Effector memory CD8-positive, alpha-beta T cell (primary cell): ENCODE data around the gene SDK1.
"Not testable (repeated sequence)": the region's sequence is repeated elsewhere in the genome, so short reads cannot be mapped to it uniquely, and the experiment has no call there.

Source experiments
- ATAC-seq: fragments of 150-1000 bp; cut with Tn5 transposase; replicated peaks from 2 replicates; pipeline ENCODE4 v1.10.0; 2021; ENCODE audit warnings: mild to moderate bottlenecking, moderate library complexity
- DNase-seq, 3 experiments: peaks; one replicate each; pipeline ENCODE4 v3.0.0; 2021
- H3K27ac Mint-ChIP-seq, 2 donors: one replicate each; pipeline ENCODE4 v1.8.0; 2022; ENCODE audit warnings: mild to moderate bottlenecking in 2 of 2, mixed read lengths in 2 of 2, moderate library complexity in 2 of 2
- H3K27me3 Mint-ChIP-seq, 2 donors: one replicate each; pipeline ENCODE4 v1.8.0; 2022; ENCODE audit warnings: mixed read lengths in 2 of 2
- H3K36me3 Mint-ChIP-seq: one replicate; pipeline ENCODE4 v1.8.0; 2022; ENCODE audit warnings: mild to moderate bottlenecking, moderate library complexity, mixed read lengths; ENCODE audit not compliant: insufficient read depth
- H3K4me1 Mint-ChIP-seq, 2 donors: one replicate each; pipeline ENCODE4 v1.8.0; 2022; ENCODE audit warnings: low read depth in 2 of 2, mixed read lengths in 2 of 2
- H3K4me3 Mint-ChIP-seq, 2 donors: one replicate each; pipeline ENCODE4 v1.8.0; 2022; ENCODE audit warnings: mild to moderate bottlenecking in 2 of 2, mixed read lengths in 2 of 2, moderate library complexity in 2 of 2
- H3K9me3 Mint-ChIP-seq, 2 donors: one replicate each; pipeline ENCODE4 v1.8.0; 2022; ENCODE audit warnings: mixed read lengths in 2 of 2

The SDK1 gene

DNA sequence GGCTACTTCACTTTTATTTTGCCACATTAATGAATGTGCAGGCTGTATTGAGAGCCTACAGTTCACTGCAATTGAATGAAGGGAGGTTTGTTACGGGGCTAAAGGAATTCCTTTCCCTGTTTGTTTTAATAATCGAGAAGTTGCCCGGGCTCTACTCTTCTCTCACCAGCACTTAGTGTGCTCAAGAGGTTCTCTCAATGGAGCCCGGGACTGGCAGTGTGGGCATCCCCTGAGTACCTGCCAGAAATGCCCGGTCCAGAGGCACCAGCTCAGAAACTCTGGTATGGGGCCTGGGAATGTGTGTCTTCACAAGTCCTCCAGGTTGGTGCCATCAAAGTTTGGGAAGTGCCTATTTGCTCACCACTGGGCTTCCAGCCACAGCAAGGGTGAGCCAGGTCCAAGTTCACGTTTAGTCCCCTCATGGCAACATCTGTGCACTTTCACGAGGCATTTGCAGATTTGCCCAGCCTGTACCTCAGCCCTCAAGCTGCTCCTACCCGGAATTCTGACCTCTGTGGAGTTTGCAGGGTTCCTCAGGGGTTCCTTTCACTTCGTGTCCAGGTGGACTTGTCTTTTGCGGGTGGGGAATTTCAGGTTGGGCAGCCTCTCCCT is 622.4 kb downstream of the SDK1 start:
- no peak overlapping the region for H3K27ac Mint-ChIP-seq
- no peaks in the 10 kb centered on the region for H3K9me3 Mint-ChIP-seq
- ATAC-seq (no peak), DNase-seq (no peak)
- H3K36me3 Mint-ChIP-seq = no peaks in the 10 kb centered on the region
- H3K4me3 Mint-ChIP-seq = no peak overlapping the region
- peaks cover 0 to 3% of the 10 kb centered on the region in 2 donors for H3K4me1 Mint-ChIP-seq
- peaks cover 40 to 59% of the 10 kb centered on the region in 2 donors for H3K27me3 Mint-ChIP-seq

DNA sequence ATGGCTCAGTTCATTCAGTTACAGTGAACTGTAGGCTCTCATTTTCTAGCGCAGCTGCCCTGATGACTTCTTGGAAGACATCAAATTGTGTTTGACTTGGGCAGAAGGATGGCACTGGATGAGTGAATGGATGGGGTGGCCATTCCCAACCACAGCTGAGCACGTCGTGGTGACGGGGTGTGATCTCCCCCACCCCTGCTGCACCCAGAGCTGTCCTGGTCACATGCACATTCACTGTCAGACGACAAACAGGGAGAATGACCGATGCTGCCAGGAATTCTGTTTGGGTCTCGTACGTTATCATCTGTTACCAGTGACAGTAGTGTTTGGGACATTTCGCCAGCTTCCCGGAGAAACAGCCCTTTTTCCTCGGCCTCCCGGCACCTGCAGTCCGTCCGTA is 623.2 kb downstream of the SDK1 start:
- Mint-ChIP-seq H3K27me3 (peaks cover 49 to 64% of the 10 kb centered on the region in 2 donors), H3K27ac (no peak overlapping the region), H3K4me3 (no peak overlapping the region), H3K4me1 (no peaks in the 10 kb centered on the region), H3K36me3 (no peaks in the 10 kb centered on the region), H3K9me3 (no peaks in the 10 kb centered on the region)
- ATAC-seq (no peak), DNase-seq (no peak)

DNA sequence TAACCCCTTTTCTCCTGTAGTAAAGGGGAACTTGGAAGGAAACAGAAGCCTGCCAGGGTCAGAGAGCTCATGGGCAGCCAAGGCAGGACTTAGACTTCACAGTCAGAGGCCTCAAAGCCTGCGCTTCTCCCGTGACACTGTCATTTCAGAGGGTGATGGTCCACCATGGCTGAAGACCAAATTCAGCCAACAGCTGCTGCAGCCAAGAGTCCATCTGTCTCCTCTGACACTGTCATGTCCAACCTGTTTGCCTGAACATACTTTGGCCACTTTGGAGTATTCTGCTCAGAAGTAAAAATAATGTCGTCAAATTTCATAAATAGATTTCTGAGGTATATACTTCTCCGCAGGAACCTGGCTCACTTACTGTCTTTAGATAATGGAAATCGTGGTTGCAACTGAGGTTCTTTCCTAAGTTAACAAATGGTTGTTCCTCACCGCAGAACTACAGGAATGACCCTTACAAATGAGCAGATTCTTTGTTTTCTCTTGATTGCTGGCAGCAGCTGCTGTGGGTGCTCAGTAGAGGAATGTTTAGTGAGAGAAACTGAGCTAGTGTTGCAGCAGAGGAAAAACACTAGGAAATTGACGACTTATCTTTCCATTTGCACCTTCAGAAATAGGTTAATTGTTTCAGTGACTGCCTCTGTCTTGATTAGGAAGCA is 626.5 kb downstream of the SDK1 start:
- ATAC-seq (no peak), DNase-seq (no peak)
- Mint-ChIP-seq H3K36me3 (peaks cover 2% of the 10 kb centered on the region), H3K9me3 (no peaks in the 10 kb centered on the region), H3K27ac (no peak overlapping the region), H3K4me1 (no peaks in the 10 kb centered on the region), H3K27me3 (peaks cover 51 to 59% of the 10 kb centered on the region in 2 donors), H3K4me3 (no peak overlapping the region)

DNA sequence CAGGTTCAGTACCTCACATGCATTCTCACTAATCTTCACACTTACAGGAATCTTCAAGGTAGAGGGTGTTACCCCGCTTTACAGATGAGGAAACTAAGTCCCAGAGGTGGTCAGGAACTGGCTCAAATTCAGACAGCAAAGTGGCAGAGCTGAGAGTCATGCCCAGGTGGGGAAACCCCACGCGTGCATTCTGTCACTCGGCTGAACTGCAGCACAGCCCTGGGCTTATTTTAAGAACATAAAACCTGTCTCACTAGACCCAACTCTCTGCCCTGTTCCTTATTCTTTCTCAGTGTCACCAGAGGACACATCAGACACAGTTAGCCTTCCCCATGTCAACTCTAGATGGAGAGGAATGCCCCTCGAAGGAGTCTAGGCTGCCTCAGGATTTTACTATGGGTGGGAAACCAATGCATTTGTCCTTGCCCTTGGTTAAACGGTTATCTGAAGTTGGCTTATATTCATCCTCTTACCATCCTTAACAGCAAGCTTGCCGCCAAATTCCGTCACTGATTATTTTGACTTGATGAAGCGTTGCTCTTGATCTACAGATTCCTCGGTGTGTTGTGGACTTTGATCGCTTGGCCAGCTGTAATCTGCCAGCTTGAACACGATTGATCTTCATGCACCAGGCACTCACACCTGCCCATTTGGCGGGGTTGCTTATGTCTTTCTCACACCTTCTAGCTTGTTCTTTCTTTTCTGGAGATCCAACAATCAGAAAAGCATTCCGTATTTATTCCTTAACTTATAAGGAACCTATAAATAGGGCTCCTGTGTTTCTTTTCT is 627.9 kb downstream of the SDK1 start:
- Mint-ChIP-seq H3K9me3 (no peaks in the 10 kb centered on the region), H3K36me3 (peaks cover 2% of the 10 kb centered on the region), H3K4me3 (no peak overlapping the region), H3K4me1 (no peaks in the 10 kb centered on the region), H3K27ac (no peak overlapping the region), H3K27me3 (peaks cover 49 to 55% of the 10 kb centered on the region in 2 donors)
- no peak for DNase-seq
- no peak for ATAC-seq

DNA sequence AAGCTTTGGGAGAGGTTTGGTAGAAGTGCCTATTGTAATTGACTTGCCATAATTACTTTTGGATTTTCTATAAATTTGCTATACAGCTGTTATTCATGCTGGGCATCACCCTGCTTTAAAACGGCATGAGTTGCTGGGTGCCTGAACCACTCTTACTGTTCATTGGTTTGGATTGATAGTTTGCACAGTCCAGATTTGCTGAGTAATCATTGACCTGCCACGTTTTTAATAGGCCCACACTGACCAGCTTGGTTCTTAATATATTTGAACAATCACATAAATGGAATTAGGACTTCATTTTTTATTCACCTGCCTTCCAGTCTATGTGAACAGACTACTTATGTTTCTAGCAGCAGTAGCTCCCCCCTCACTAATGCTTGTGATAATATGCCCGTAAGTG is 630.8 kb downstream of the SDK1 start:
- H3K27ac Mint-ChIP-seq = no peak overlapping the region
- no peak for ATAC-seq

DNA sequence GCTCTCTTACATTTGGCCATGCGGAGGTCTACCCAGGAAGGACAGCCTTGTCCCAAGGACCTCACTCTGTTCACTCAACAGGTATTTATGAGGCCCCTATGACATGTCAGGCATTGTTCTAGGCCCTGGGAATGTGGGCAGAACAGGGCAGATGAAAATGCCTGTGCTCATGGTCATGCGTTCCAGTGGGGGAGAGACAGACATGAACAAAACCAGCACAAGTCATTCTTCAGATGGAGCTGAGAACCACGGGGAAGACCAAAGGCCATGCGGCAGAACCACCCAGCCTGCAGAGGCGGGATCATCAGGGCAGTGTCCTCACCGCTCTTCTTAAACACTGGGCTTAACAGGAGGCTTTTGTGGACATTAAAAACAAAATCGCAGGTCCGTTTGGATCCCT is 636.1 kb downstream of the SDK1 start:
- ATAC-seq (no peak), DNase-seq (no peak)
- peaks cover 43 to 71% of the 10 kb centered on the region in 2 donors for H3K27me3 Mint-ChIP-seq
- H3K36me3 Mint-ChIP-seq = no peaks in the 10 kb centered on the region
- no peak overlapping the region for H3K27ac Mint-ChIP-seq
- H3K9me3 Mint-ChIP-seq = no peaks in the 10 kb centered on the region
- H3K4me1 Mint-ChIP-seq = no peaks in the 10 kb centered on the region
- H3K4me3 Mint-ChIP-seq = no peak overlapping the region

More for the DNA sequence above, 630.8 kb downstream of the SDK1 start:
- peaks cover 53 to 64% of the 10 kb centered on the region in 2 donors for H3K27me3 Mint-ChIP-seq
- H3K4me3 Mint-ChIP-seq = no peak overlapping the region
- H3K36me3 Mint-ChIP-seq = peaks cover 2% of the 10 kb centered on the region
- H3K4me1 Mint-ChIP-seq = no peaks in the 10 kb centered on the region
- no peak for DNase-seq
- no peaks in the 10 kb centered on the region for H3K9me3 Mint-ChIP-seq

DNA sequence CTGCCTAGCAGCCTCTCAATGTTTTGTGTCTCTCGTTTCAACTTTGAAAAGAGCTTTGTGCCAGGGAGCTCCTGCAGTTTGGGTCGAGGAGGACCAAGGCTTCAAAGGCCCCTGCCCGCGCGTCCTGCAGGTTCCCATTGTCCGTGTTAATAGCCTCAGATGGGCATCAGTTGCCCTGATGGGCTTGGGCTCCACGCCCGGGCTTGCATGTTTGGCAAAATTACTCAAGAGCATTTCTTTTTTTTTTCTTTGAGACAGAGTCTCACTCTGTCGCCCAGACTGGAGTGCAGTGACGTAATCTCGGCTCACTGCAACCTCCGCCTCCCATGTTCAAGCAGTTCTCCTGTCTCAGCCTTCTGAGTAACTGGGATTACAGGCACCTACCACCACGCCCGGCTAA is 636.6 kb downstream of the SDK1 start:
- no peak for DNase-seq
- Mint-ChIP-seq H3K27me3 (peaks cover 39 to 72% of the 10 kb centered on the region in 2 donors), H3K27ac (no peak overlapping the region), H3K36me3 (no peaks in the 10 kb centered on the region), H3K9me3 (no peaks in the 10 kb centered on the region), H3K4me3 (no peak overlapping the region), H3K4me1 (no peaks in the 10 kb centered on the region)
- ATAC-seq = no peak

DNA sequence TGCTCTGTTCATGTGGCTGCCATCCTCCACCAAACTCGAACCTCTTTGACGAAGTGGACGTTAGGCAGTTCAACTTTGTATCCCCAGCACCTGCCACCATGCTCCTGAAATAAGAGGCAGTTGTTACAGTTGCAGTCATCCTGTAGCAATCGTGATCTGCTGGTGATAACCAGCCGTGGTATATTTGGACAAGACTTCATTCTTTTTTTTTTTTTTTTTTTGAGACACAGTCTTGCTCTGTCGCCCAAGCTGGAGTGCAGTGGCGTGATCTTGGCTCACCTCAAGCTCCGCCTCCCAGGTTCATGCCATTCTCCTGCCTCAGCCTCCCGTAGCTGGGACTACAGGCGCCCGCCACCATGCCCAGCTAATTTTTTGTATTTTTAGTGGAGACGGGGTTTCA is 640.7 kb downstream of the SDK1 start:
- not testable (repeated sequence) for H3K9me3 Mint-ChIP-seq, H3K27ac Mint-ChIP-seq, H3K36me3 Mint-ChIP-seq, DNase-seq, H3K4me1 Mint-ChIP-seq, ATAC-seq, H3K4me3 Mint-ChIP-seq
- peaks cover 31 to 56% of the 10 kb centered on the region in 2 donors for H3K27me3 Mint-ChIP-seq

DNA sequence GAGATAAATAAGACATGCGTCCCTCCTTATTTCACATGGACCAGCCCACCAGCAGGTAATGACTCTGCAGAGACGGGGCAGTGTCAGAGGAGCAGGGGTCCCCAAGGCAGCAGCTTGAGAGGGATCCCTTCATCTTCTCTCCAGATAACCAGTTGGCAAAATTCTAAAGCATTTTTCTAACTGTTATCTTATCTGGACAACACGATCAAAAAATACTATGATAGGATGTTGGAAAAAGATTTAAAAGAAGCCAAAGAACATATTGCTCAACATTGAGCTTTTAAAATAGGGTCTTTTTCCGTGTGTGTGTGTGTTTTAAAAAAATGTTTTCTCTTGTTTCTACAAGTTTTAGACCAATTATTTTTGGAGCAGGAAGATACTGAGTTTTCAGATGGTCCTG is 641.2 kb downstream of the SDK1 start:
- H3K9me3 Mint-ChIP-seq = no peaks in the 10 kb centered on the region
- DNase-seq (no peak), ATAC-seq (no peak)
- H3K4me3 Mint-ChIP-seq = no peak overlapping the region
- peaks cover 33 to 51% of the 10 kb centered on the region in 2 donors for H3K27me3 Mint-ChIP-seq
- no peaks in the 10 kb centered on the region for H3K36me3 Mint-ChIP-seq
- no peak overlapping the region for H3K27ac Mint-ChIP-seq
- H3K4me1 Mint-ChIP-seq = no peaks in the 10 kb centered on the region

DNA sequence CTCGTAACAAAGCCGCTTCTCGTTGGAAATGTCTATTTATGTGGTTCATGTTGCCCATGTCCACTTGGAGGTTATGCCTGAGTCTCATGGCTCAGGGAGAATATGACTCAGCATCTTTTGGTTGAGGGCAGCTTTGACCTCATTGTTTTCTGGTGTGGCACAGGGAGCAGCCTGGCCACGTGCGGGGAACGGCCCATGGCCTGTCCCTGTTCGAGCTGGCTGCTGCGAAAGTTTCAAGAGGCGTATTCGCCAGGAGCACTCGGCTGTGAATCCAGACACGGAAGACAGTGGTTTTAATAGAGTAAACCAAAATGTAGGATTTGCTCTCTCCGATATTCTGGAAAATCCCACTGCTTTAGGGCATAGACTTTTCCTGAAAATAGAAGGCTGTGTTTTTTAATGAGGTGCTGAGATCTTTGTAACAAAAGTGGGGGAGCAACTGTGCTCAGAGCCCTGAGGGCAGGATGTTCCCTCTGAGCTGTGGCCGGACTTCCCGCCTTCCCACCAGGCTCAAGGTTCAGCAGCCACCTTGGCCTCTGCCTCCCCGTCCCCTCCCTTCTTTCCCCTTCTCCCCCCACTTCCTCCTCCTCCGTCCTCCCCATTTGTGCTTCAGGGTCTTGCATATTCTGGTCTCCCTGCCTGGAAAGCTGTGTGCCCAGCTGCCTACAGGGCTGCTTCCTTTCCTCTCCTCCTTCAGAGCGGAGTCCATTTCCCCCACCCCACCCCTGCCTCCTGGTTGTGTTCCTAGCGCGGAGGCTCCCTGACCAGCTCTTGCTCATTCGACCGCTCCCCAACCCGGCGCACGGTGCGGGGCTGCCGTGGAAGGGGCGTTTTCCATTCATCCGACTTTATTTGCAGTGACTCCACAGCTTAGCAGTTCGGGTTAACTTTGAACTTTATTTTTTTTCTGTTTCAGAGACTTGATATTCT is 642.0 kb downstream of the SDK1 start:
- no peaks in the 10 kb centered on the region for H3K36me3 Mint-ChIP-seq
- H3K27ac Mint-ChIP-seq = no peak overlapping the region
- H3K27me3 Mint-ChIP-seq = peaks cover 33 to 51% of the 10 kb centered on the region in 2 donors
- no peaks in the 10 kb centered on the region for H3K4me1 Mint-ChIP-seq
- DNase-seq (no peak), ATAC-seq (no peak)
- H3K4me3 Mint-ChIP-seq = no peak overlapping the region
- no peaks in the 10 kb centered on the region for H3K9me3 Mint-ChIP-seq

DNA sequence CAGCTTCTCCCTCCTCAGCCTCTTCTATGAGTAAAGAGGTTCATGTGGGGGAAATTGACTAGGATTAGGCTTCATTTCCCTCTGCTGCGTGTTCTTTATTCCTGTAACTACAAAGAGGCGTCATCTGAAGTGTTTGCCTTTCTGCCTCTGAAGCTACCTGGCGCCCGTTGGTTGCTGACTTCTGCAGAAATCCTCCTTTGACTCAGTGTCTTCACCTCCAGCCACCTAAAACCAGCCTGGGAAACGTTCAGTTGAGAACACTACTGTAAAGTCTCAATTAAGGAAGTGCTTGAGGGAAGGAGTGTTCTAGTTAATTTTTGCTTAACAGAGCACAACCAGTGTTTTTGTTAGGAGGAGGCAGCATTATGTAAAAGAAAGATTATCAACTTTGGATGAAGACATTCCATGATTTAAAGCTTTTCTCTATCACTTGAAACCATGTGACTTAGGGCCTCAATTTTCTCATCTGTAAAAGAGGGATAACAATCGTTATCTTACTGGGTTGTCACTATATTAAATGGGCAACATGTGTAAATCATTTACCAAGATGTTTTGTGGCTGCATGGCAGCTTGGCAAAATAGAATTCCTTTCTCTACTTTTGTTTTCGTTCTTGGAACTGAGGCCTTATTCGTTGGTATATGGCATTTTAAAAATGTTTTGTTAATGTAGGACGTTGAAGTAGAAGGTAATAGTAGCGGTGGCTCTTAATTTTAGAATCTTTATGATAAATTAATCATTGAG is 642.9 kb downstream of the SDK1 start:
- Mint-ChIP-seq H3K4me1 (no peaks in the 10 kb centered on the region), H3K4me3 (no peak overlapping the region)

DNA sequence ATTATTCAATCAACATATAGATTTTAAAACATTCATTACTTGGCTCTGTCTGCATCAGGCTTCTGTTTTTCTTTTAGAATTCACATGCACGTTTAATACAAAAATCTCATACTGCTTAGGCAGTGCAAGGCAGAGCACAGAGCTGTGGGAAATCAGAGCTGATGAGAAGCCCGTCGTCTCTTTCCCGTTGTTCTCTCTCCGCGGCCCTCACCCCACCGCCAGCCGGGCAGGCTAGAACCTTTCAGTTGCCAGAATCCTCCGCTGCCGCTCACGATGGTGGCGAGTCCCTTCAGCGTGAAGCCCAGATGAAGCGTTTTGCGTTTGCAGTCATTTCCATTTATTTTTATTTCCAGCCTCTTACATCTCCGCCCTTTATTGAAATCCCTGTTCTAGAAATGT is 648.2 kb downstream of the SDK1 start:
- Mint-ChIP-seq H3K27ac (no peak overlapping the region), H3K9me3 (peaks cover 0 to 2% of the 10 kb centered on the region in 2 donors), H3K4me3 (no peak overlapping the region), H3K27me3 (peaks cover 30 to 42% of the 10 kb centered on the region in 2 donors), H3K4me1 (no peaks in the 10 kb centered on the region), H3K36me3 (no peaks in the 10 kb centered on the region)
- DNase-seq = no peak
- no peak for ATAC-seq

More for the DNA sequence above, 642.9 kb downstream of the SDK1 start:
- Mint-ChIP-seq H3K27ac (no peak overlapping the region), H3K36me3 (no peaks in the 10 kb centered on the region), H3K27me3 (peaks cover 36 to 52% of the 10 kb centered on the region in 2 donors), H3K9me3 (no peaks in the 10 kb centered on the region)
- DNase-seq = no peak
- ATAC-seq = no peak
